H9 (cell line): ENCODE measurements around the gene KCNN3. TPM values are rescaled to one million over a fixed set of nuclear protein-coding genes. Genes with fewer than 3 reads are reported as not detected.
A peak's percentile ranks its signal among the peaks of the same experiment; 100 is the strongest.

ENCODE experiments used
- DNase-seq: peaks from one replicate; pipeline ENCODE4 v3.0.0-alpha.2; 2017
- H2AFZ ChIP-seq: one replicate; pipeline ENCODE4 v1.6.1; 2013; ENCODE audit warnings: mild to moderate bottlenecking, low read length, control low read depth, moderate library complexity
- H2AK5ac ChIP-seq: 2 replicates; pipeline ENCODE4 v1.6.1; 2013; ENCODE audit warnings: low read length, control low read depth, mixed read lengths; ENCODE audit not compliant: insufficient read length
- H2BK120ac ChIP-seq: one replicate; pipeline ENCODE4 v1.6.1; 2013; ENCODE audit warnings: low read depth, mild to moderate bottlenecking, low read length, control low read depth, inconsistent platforms; ENCODE audit not compliant: poor library complexity, severe bottlenecking
- H2BK12ac ChIP-seq: 2 replicates; pipeline ENCODE4 v1.6.1; 2013; ENCODE audit warnings: low read length, control low read depth, mixed read lengths, low read depth; ENCODE audit not compliant: insufficient read length
- H2BK15ac ChIP-seq: 2 replicates; pipeline ENCODE4 v1.6.1; 2013; ENCODE audit warnings: low read depth, low read length, control low read depth
- H2BK20ac ChIP-seq: one replicate; pipeline ENCODE4 v1.6.1; 2013; ENCODE audit warnings: low read depth, mild to moderate bottlenecking, low read length, control low read depth, inconsistent platforms; ENCODE audit not compliant: poor library complexity, severe bottlenecking
- H2BK5ac ChIP-seq: 2 replicates; pipeline ENCODE4 v1.6.1; 2013; ENCODE audit warnings: low read length, control low read depth, mixed read lengths; ENCODE audit not compliant: insufficient read length
- H3K14ac ChIP-seq: 2 replicates; pipeline ENCODE4 v1.6.1; 2013; ENCODE audit warnings: low read length, control low read depth; ENCODE audit not compliant: insufficient read depth
- H3K18ac ChIP-seq: 2 replicates; pipeline ENCODE4 v1.6.1; 2013; ENCODE audit warnings: low read depth, mild to moderate bottlenecking, mixed read lengths, low read length, control low read depth; ENCODE audit not compliant: insufficient read length
- H3K23ac ChIP-seq: 2 replicates; pipeline ENCODE4 v1.6.1; 2013; ENCODE audit warnings: low read length, control low read depth, mixed read lengths, low read depth; ENCODE audit not compliant: insufficient read length
- H3K23me2 ChIP-seq: 2 replicates; pipeline ENCODE4 v1.6.1; 2013; ENCODE audit warnings: low read depth, mild to moderate bottlenecking, mixed read lengths, low read length, control low read depth; ENCODE audit not compliant: insufficient read length, poor library complexity, severe bottlenecking
- H3K27ac ChIP-seq: 2 replicates; pipeline ENCODE4 v1.5.1; 2013; ENCODE audit warnings: low read length, control low read depth, mixed read lengths, low read depth; ENCODE audit not compliant: insufficient read length
- H3K27me3 ChIP-seq: 2 replicates; pipeline ENCODE4 v1.6.1; 2013; ENCODE audit warnings: low read length, control low read depth, inconsistent platforms; ENCODE audit not compliant: insufficient read depth
- H3K4ac ChIP-seq: 2 replicates; pipeline ENCODE4 v1.6.1; 2013; ENCODE audit warnings: low read depth, mild to moderate bottlenecking, control low read depth, inconsistent platforms, low read length, moderate library complexity
- H3K4me1 ChIP-seq: 2 replicates; pipeline ENCODE4 v1.6.1; 2013; ENCODE audit warnings: low read length, control low read depth, inconsistent platforms; ENCODE audit not compliant: insufficient read depth
- H3K4me2 ChIP-seq: 2 replicates; pipeline ENCODE4 v1.6.1; 2013; ENCODE audit warnings: low read length, control low read depth, mixed read lengths; ENCODE audit not compliant: insufficient read length, insufficient read depth
- H3K56ac ChIP-seq: 2 replicates; pipeline ENCODE4 v1.6.1; 2013; ENCODE audit warnings: low read depth, mild to moderate bottlenecking, mixed read lengths, low read length, control low read depth; ENCODE audit not compliant: insufficient read length
- H3K79me1 ChIP-seq: 2 replicates; pipeline ENCODE4 v1.6.1; 2013; ENCODE audit warnings: low read depth, mild to moderate bottlenecking, moderate library complexity, low read length, control low read depth, inconsistent platforms; ENCODE audit not compliant: insufficient read depth, poor library complexity, severe bottlenecking
- H3K79me2 ChIP-seq: 2 replicates; pipeline ENCODE4 v1.6.1; 2013; ENCODE audit warnings: low read length, control low read depth, inconsistent platforms; ENCODE audit not compliant: insufficient read depth
- H3K9ac ChIP-seq: 2 replicates; pipeline ENCODE4 v1.6.1; 2013; ENCODE audit warnings: low read length, control low read depth, mixed read lengths; ENCODE audit not compliant: insufficient read length; ENCODE audit errors: extremely low read depth
- H3K9me3 ChIP-seq: one replicate; pipeline ENCODE4 v1.6.1; 2013; ENCODE audit warnings: low read depth, low read length, inconsistent platforms; ENCODE audit not compliant: control insufficient read depth
- H3T11ph ChIP-seq: one replicate; pipeline ENCODE4 v1.6.1; 2013; ENCODE audit warnings: mild to moderate bottlenecking, low read length, control low read depth, inconsistent platforms
- H4K20me1 ChIP-seq: one replicate; pipeline ENCODE4 v1.6.1; 2013; ENCODE audit not compliant: control insufficient read depth, insufficient read length, insufficient read depth
- H4K5ac ChIP-seq: 2 replicates; pipeline ENCODE4 v1.6.1; 2013; ENCODE audit warnings: low read depth, mild to moderate bottlenecking, mixed read lengths, low read length, control low read depth; ENCODE audit not compliant: insufficient read length
- H4K8ac ChIP-seq: replicated peaks from 2 replicates; pipeline ENCODE4 v1.6.1; 2013; ENCODE audit warnings: low read length, control low read depth, mixed read lengths, low read depth; ENCODE audit not compliant: insufficient read length
- H4K91ac ChIP-seq: 2 replicates; pipeline ENCODE4 v1.6.1; 2013; ENCODE audit warnings: low read depth, mild to moderate bottlenecking, moderate library complexity, mixed read lengths, low read length, control low read depth; ENCODE audit not compliant: insufficient read length
- H3K27ac Mint-ChIP-seq, 3 experiments: 2 replicates in 2 of 3; 3 replicates in 1 of 3; pipeline ENCODE4 v1.8.0; 2020 to 2021; ENCODE audit warnings: mixed read lengths in 3 of 3, mild to moderate bottlenecking in 1 of 3, moderate library complexity in 1 of 3
- H3K27me3 Mint-ChIP-seq: 2 replicates; pipeline ENCODE4 v1.8.0; 2021; ENCODE audit warnings: low read depth, mild to moderate bottlenecking, moderate library complexity, mixed read lengths
- H3K36me3 Mint-ChIP-seq, 3 experiments: 2 replicates in 2 of 3; 3 replicates in 1 of 3; pipeline ENCODE4 v1.8.0; 2020 to 2021; ENCODE audit warnings: low read depth in 3 of 3, mixed read lengths in 3 of 3; ENCODE audit not compliant: insufficient read depth in 1 of 3
- H3K4me1 Mint-ChIP-seq, 2 experiments: 2 replicates each; pipeline ENCODE4 v1.8.0; 2020; ENCODE audit warnings: mixed read lengths in 2 of 2
- H3K4me3 Mint-ChIP-seq, 2 experiments: 2 replicates in 1 of 2; 3 replicates in 1 of 2; pipeline ENCODE4 v1.8.0; 2020 to 2021; ENCODE audit warnings: mild to moderate bottlenecking in 2 of 2, mixed read lengths in 2 of 2, moderate library complexity in 1 of 2
- H3K9me3 Mint-ChIP-seq, 2 experiments: 2 replicates in 1 of 2; 3 replicates in 1 of 2; pipeline ENCODE4 v1.8.0; 2020; ENCODE audit warnings: mild to moderate bottlenecking in 2 of 2, mixed read lengths in 2 of 2, moderate library complexity in 1 of 2
- whole genome bisulfite sequencing: extraction: QIAGEN DNeasy Blood & Tissue Kit; methylation state at CpG from one replicate; pipeline ENCODE4 v1.1.7; 2013; ENCODE audit warnings: missing lambda C conversion rate, low lambda C conversion rate, mixed read lengths; ENCODE audit not compliant: insufficient read length; ENCODE audit errors: extremely low coverage; 5-methylcytosine and 5-hydroxymethylcytosine counted together
- total RNA-seq: library from RNA; stranded (reverse); gene quantifications from 2 replicates; pipeline ENCODE4 v1.2.1, GENCODE V29; 2021
- TF ChIP-seq, protein P1 (sequence below): fragments of 200-600 bp; sonication (generic); conservative IDR thresholded peaks from 3 replicates; pipeline ENCODE4 v1.8.0; 2021; ENCODE audit warnings: antibody characterized with exemption, mild to moderate bottlenecking

Gene KCNN3
- total RNA-seq, 1 experiment from 2014 or later: 0.83 TPM

DNA sequence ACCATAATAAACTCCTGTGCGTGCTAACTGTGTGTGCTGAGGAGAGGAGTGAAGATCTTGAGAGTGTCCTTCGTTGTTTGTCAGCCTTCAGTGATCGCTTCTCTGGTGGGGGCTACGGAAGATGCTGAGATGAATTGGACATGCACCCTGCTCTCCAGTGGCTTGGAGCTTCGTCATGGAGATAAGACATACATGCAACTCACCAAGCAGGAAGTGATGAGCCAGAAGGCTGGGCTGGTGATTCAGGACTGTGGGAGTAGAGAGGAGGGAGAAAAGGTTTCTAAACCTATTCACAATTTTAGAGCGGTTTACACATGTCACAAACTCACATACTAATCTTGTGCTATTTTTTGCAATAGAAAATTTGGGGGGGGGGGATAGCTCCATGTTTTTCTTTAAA lies 133.2 kb downstream of the KCNN3 start:
- Histone ChIP-seq H3K4me2 (no peak overlapping the region), H4K5ac (no peak overlapping the region), H3T11ph (no peak overlapping the region), H3K56ac (no peak overlapping the region), H2AK5ac (no peak overlapping the region), H3K4me1 (no peaks in the 10 kb centered on the region), H3K9ac (no peak overlapping the region), H3K23ac (no peak overlapping the region), H3K79me1 (no peaks in the 10 kb centered on the region), H3K79me2 (no peaks in the 10 kb centered on the region), H2BK120ac (no peak overlapping the region), H2BK20ac (no peak overlapping the region), H4K8ac (no peak overlapping the region), H4K91ac (no peak overlapping the region), H3K27me3 (no peaks in the 10 kb centered on the region), H2BK5ac (no peak overlapping the region), H3K9me3 (no peaks in the 10 kb centered on the region), H3K18ac (no peak overlapping the region), H3K23me2 (no peaks in the 10 kb centered on the region), H2BK15ac (no peak overlapping the region; the same call in 1 of the 2 replicates), H2AFZ (no peak overlapping the region), H3K4ac (no peak overlapping the region), H2BK12ac (no peak overlapping the region), H3K14ac (no peak overlapping the region), H3K27ac (no peak overlapping the region), H4K20me1 (no peaks in the 10 kb centered on the region)
- peaks cover 7 to 9% of the 10 kb centered on the region in 2 experiments for H3K4me1 Mint-ChIP-seq
- no CpG with 5 or more reads among the region's 6 CpGs for WGBS
- peaks cover 14 to 16% of the 10 kb centered on the region in 2 experiments; a peak in 4 of 5 replicates for H3K9me3 Mint-ChIP-seq
- H3K27ac Mint-ChIP-seq: peak overlapping the region in 1 of 3 experiments; percentile 74; a peak in 1 of 7 replicates
- TF ChIP-seq, protein P1, sequence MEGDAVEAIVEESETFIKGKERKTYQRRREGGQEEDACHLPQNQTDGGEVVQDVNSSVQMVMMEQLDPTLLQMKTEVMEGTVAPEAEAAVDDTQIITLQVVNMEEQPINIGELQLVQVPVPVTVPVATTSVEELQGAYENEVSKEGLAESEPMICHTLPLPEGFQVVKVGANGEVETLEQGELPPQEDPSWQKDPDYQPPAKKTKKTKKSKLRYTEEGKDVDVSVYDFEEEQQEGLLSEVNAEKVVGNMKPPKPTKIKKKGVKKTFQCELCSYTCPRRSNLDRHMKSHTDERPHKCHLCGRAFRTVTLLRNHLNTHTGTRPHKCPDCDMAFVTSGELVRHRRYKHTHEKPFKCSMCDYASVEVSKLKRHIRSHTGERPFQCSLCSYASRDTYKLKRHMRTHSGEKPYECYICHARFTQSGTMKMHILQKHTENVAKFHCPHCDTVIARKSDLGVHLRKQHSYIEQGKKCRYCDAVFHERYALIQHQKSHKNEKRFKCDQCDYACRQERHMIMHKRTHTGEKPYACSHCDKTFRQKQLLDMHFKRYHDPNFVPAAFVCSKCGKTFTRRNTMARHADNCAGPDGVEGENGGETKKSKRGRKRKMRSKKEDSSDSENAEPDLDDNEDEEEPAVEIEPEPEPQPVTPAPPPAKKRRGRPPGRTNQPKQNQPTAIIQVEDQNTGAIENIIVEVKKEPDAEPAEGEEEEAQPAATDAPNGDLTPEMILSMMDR: no peak
- H3K4me3 Mint-ChIP-seq: no peak overlapping the region
- no peak for DNase-seq
- peaks cover 0 to 12% (median 2%) of the 10 kb centered on the region in 3 experiments; a peak in 4 of 7 replicates for H3K36me3 Mint-ChIP-seq
- peaks cover 2% of the 10 kb centered on the region for H3K27me3 Mint-ChIP-seq
